BJ (cell line): Measurements from ENCODE around the gene RECQL5. TPM values are rescaled to one million over a fixed set of nuclear protein-coding genes. Genes with fewer than 3 reads are reported as not detected.

Experiments used
- CTCF ChIA-PET: fragments of 350-600 bp; formaldehyde crosslinking; extraction: SDS; loops from one replicate; lab custom pipeline; 2021; ENCODE audit warnings: antibody characterized with exemption, inconsistent platforms; lab: Yijun Ruan, JAX
- POLR2A ChIA-PET: fragments of 300-600 bp; sonication (Branson Sonifier 250); formaldehyde crosslinking; extraction: SDS; loops from one replicate; lab custom pipeline; 2021; ENCODE audit warnings: antibody characterized with exemption; lab: Charles Lee
- DNase-seq: peaks from one replicate; pipeline ENCODE4 v3.0.0-alpha.2; 2011; ENCODE audit warnings: low read depth
- H3K27me3 ChIP-seq: 2 replicates; pipeline ENCODE4 v1.6.0; 2011; ENCODE audit warnings: low read length; ENCODE audit not compliant: control insufficient read depth, insufficient read depth
- H3K36me3 ChIP-seq: 2 replicates; pipeline ENCODE4 v1.5.1; 2011; ENCODE audit warnings: low read length; ENCODE audit not compliant: control insufficient read depth, insufficient read depth
- H3K4me3 ChIP-seq: 2 replicates; pipeline ENCODE4 v1.5.1; 2011; ENCODE audit warnings: low read depth, mild to moderate bottlenecking, control low read depth, low read length
- polyA plus RNA-seq: library from polyadenylated mRNA; depleted of rRNA; stranded (reverse); fragments of >200 nt; gene quantifications from 2 replicates; pipeline ENCODE4 v1.2.3, GENCODE V29; 2011
- TF ChIP-seq, protein P1 (sequence below): IDR thresholded peaks from 2 replicates; pipeline ENCODE4 v1.5.1; 2011; ENCODE audit warnings: low read depth, mild to moderate bottlenecking, control low read depth, inconsistent platforms, low read length, moderate library complexity; ENCODE audit not compliant: insufficient read depth

RECQL5 gene
- polyA plus RNA-seq, 1 experiment: 14.2 TPM

DNA sequence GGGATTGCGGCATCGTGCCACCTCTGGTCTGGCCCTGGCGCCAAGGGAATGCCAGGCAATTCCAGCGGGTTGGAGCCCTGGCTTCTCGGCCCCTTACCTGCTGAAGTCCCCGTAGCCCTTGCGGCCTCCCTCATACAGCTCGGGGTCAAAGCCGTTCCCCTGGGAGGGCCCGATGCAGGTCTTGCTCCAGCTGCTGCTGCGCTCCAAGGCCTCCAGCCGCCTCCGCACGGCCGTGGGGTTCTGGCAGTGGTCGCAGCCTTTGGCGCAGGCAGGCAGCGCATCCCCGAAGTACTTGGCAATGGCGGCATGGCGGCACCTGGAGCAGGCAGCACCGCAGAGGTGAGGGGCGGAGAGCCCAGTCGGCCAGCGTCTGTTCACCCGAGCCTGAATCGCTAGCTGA lies 35.6 kb downstream of the RECQL5 start:
- no peak for DNase-seq
- H3K36me3 ChIP-seq: peaks cover 14% of the 10 kb centered on the region
- ChIA-PET CTCF (interaction anchor here (1.2 to 21.7 kb wide), 4 partner anchors 11 to 117 kb away, joined by 3 to 502 read pairs (median 82); no protein-coding TSS in a partner anchor), POLR2A (no interaction called here)
- TF ChIP-seq, protein P1, sequence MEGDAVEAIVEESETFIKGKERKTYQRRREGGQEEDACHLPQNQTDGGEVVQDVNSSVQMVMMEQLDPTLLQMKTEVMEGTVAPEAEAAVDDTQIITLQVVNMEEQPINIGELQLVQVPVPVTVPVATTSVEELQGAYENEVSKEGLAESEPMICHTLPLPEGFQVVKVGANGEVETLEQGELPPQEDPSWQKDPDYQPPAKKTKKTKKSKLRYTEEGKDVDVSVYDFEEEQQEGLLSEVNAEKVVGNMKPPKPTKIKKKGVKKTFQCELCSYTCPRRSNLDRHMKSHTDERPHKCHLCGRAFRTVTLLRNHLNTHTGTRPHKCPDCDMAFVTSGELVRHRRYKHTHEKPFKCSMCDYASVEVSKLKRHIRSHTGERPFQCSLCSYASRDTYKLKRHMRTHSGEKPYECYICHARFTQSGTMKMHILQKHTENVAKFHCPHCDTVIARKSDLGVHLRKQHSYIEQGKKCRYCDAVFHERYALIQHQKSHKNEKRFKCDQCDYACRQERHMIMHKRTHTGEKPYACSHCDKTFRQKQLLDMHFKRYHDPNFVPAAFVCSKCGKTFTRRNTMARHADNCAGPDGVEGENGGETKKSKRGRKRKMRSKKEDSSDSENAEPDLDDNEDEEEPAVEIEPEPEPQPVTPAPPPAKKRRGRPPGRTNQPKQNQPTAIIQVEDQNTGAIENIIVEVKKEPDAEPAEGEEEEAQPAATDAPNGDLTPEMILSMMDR: no peak
- H3K4me3 ChIP-seq: no peak overlapping the region
- H3K27me3 ChIP-seq: no peaks in the 10 kb centered on the region

DNA sequence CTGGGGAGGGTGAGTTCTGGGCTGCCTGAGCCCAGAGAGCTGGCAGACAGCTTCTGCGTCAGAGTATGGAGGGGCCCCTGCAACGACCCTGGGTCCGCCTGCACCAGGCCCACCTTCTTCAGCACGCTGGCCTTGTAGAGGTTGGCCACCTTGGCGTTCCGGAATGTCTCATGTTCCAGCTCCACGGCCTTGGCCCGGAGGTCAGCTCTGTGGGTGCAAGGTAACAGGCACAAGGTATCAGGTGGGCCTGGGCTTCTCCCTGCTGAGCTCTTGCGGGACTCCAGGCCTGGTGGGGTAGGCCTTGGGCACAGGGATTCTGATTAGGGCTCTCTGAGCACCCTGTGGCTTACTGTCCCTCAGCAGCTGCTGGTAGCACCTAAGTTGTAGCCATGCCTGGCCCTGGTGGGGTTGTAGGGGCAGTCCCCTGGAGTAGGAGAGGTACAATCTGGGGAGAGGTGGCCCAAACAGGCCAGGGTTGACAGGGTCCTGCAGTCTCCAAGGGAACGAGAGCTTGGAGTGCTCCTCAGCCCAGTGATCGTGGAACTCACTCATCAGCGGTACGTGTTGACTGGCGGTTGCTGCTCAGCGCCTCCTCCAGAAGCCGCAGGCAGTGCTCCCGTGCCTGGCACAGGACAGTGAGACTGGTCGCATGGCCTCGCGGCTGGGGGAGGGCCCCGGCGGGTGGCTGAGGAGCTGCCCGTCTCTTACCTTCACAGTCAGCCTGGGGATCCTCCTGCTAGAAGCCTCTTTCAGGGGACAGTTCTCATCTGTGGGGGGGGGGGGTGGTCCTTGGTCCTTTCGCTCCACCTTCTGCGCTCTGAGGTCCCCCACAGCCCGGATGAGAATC lies 36.7 kb downstream of the RECQL5 start:
- peaks cover 13% of the 10 kb centered on the region for H3K36me3 ChIP-seq
- H3K27me3 ChIP-seq: no peaks in the 10 kb centered on the region
- no peak for DNase-seq
- TF ChIP-seq, protein P1: no peak
- H3K4me3 ChIP-seq: no peak overlapping the region
- ChIA-PET POLR2A (no interaction called here), CTCF (interaction anchor here (0.9 to 21.7 kb wide), 7 partner anchors 10 to 118 kb away, joined by 3 to 502 read pairs (median 5); no protein-coding TSS in a partner anchor)

DNA sequence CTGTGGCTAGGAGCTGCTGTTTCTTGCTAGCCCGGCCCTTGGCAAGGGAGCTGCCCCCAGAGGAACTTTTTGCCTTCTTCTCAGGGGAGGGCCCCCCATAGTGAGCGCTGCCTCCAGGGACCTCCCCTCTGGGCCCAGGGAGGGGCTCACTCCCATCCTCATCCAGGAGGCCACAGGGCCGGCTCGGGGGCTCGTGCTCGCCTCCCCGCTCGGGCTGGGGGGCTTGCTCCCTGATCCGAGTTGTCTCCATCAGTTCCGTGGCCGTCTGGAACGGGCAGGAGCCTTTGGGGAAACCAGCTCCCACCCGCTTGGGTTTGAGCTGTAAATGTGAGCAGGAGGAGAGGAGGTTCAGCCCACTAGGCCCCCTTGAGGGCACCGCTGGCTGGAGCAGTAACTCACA lies 37.8 kb downstream of the RECQL5 start:
- POLR2A ChIA-PET: no interaction called here

DNA sequence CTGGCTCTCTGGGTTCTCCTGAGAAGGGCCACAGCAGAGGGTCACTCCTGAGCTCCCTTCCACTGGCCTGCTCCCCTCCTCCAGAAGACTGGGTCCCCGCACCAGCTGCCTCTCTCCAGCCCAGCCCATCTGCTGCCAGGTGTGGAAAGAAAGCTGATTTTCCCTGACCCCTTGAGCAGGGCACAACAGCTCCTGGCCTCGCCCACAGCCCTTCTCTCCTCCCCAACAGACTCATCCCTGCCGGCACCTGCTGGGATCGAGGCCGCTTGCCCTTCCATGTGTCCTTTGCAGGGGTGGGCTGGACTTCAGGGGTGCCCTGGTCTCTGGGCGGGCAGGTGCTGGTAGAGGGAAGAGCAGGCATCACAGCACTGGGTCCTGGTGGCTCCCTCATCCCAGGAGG lies 38.5 kb downstream of the RECQL5 start:
- TF ChIP-seq, protein P1: no peak
- POLR2A ChIA-PET: no interaction called here
- CTCF ChIA-PET: interaction anchor here (0.6 to 21.7 kb wide), 4 partner anchors 9 to 207 kb away, joined by 3 to 502 read pairs (median 11); no protein-coding TSS in a partner anchor

More for the DNA sequence above, 37.8 kb downstream of the RECQL5 start:
- TF ChIP-seq, protein P1: no peak
- DNase-seq: no peak
- H3K36me3 ChIP-seq: peaks cover 13% of the 10 kb centered on the region
- CTCF ChIA-PET: interaction anchor here (1.0 to 21.7 kb wide), 5 partner anchors 9 to 119 kb away, joined by 4 to 502 read pairs (median 6); no protein-coding TSS in a partner anchor
- no peak overlapping the region for H3K4me3 ChIP-seq
- no peaks in the 10 kb centered on the region for H3K27me3 ChIP-seq

DNA sequence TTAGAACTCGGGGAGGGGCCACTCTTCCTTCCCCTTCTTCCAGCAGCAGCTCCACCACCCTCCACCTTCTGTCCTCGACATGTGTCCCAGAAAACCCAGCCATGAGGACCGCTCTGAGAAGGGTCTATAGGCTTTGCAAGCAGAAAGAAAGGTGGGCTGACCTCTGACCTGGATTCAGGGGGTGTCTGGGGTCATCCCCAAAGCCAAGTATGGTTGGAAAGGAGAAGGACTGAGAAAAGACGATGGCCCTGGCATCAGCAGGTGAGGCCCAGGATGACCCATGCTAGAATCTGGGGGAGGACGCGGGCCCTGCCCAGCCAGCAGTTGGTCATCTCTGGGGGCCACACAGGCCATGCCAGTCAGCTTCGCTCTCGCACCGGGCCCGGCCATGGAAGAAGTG lies 39.9 kb downstream of the RECQL5 start:
- TF ChIP-seq, protein P1: no peak
- no peak overlapping the region for H3K4me3 ChIP-seq
- POLR2A ChIA-PET: no interaction called here
- no peaks in the 10 kb centered on the region for H3K27me3 ChIP-seq
- no peak for DNase-seq
- peaks cover 13% of the 10 kb centered on the region for H3K36me3 ChIP-seq
- CTCF ChIA-PET: interaction anchor here (0.8 to 21.7 kb wide), 2 partner anchors 26 to 121 kb away, joined by 3 to 502 read pairs; no protein-coding TSS in a partner anchor

More for the DNA sequence above, 38.5 kb downstream of the RECQL5 start:
- H3K27me3 ChIP-seq: no peaks in the 10 kb centered on the region
- peaks cover 13% of the 10 kb centered on the region for H3K36me3 ChIP-seq
- H3K4me3 ChIP-seq: no peak overlapping the region
- DNase-seq: no peak
